SKM-1 treated with dmso at 0.1 percent for 144 hours (cell line): ENCODE results near the gene EBF4.

Experiments
- DNase-seq: peaks from one replicate; lab custom pipeline; 2025; ENCODE audit not compliant: unreplicated experiment; lab: John Stamatoyannopoulos, UW

Gene EBF4

GRCh38 chr20:2793471-2793870, 100.9 kb downstream of the EBF4 start:
- no peak for DNase-seq

GRCh38 chr20:2794202-2794748, 101.7 kb downstream of the EBF4 start:
- no peak for DNase-seq

- no peak for DNase-seq
Observed at GRCh38 chr20:2794866-2795447, 102.4 kb downstream of the EBF4 start.

GRCh38 chr20:2795451-2795850, 102.9 kb downstream of the EBF4 start:
- DNase-seq = no peak

- no peak for DNase-seq
Observed at GRCh38 chr20:2796011-2796660, 103.6 kb downstream of the EBF4 start.

- DNase-seq = no peak
Observed at GRCh38 chr20:2797136-2797983, 104.8 kb downstream of the EBF4 start.

GRCh38 chr20:2798095-2798805, 105.7 kb downstream of the EBF4 start:
- DNase-seq = no peak

- DNase-seq = no peak
Observed at GRCh38 chr20:2798814-2799213, 106.2 kb downstream of the EBF4 start.

- no peak for DNase-seq
Observed at GRCh38 chr20:2799271-2799670, 106.7 kb downstream of the EBF4 start.

GRCh38 chr20:2799688-2800520, 107.3 kb downstream of the EBF4 start:
- DNase-seq = no peak

GRCh38 chr20:2800521-2801285, 108.1 kb downstream of the EBF4 start, which contains the start of gene CPXM1:
Gene CPXM1, minus strand, starts transcription at chr20:2800627. Its CDS starts 55 bp downstream, at chr20:2800572.
- peak; percentile 17 for DNase-seq

GRCh38 chr20:2801286-2801728, 108.7 kb downstream of the EBF4 start:
- no peak for DNase-seq

GRCh38 chr20:2804041-2804828, 111.7 kb downstream of the EBF4 start:
- no peak for DNase-seq

GRCh38 chr20:2804852-2805688, 112.5 kb downstream of the EBF4 start:
- DNase-seq = no peak

- no peak for DNase-seq
Observed at GRCh38 chr20:2805689-2806350, 113.2 kb downstream of the EBF4 start.

GRCh38 chr20:2806351-2806701, 113.7 kb downstream of the EBF4 start:
- DNase-seq = no peak

- no peak for DNase-seq
Observed at GRCh38 chr20:2807019-2807418, 114.4 kb downstream of the EBF4 start.
